ENCODE data around the gene SMARCA4. TPM values are rescaled to one million over a fixed set of nuclear protein-coding genes. Genes with fewer than 3 reads are reported as not detected.
A peak's percentile ranks its signal among the peaks of the same experiment; 100 is the strongest.
"Not testable (repeated sequence)": the region's sequence is repeated elsewhere in the genome, so short reads cannot be mapped to it uniquely, and the experiment has no call there.

SMARCA4 gene
- total and polyA plus RNA-seq, 3 donors from 2014 or later = 141 to 188 (median 180) TPM

DNA sequence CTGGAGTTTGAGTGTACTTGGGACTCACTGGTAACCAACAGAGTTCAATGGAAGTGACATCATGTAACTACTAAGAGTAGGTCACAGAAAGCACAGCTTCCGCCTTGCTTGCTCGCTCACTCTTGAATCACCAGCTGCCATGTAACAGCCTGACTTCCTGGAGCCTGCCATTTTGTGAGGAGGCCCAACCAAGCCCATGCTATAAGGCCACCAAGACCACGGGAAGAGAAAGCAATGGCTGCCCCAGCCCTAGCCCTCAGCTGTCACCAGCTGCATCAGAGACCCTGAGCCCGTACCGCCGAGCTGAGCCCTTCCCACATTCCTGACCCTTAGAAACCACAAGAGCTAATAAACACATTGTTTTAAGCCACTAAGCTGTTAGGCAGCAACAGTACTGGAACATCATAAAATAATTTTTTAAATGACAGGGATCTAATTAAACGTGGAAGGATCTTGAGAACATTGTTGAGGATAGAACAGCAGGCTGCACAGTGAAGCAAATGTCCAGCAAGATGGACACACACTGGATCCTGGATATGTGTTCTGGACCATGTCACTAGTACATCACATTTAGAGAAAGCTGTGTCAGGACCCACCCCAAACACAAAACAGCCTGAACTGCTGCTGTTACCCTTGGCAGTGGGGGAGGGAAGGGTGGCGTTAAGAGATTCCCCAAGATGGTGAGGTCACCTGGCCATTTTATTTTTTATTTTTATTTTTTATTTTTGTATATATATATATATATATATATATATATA, 106.7 kb downstream of the SMARCA4 start:
- no peaks in the 10 kb centered on the region for H3K27me3 ChIP-seq
- intact Hi-C loops (cut with DNase I; ENCODE audit: low total_unique reads) = no loop called here
- WGBS, 2 donors = 97 to 98% methylated on average over 8 of the region's 8 CpGs

DNA sequence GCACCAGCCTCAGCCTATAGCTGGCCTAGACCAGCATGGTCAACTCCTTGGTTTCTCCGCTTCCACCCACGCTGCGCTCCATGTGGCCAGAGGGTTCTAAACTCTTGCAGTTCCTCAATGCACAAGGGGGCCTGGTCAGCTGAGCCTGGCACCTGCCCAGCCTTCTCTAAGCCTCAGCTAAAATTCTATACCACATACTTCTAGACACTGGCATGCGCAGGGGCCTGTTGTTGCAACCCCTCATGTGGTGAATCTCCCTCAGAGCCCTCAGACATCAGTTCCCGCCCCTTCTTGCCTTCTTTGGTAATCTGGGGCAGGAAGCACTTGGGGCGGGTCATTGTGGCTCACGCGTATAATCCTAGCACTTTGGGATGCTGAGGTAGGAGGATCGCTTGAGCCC, 108.7 kb downstream of the SMARCA4 start:
- TF ChIP-seq CTCF (IDR thresholded peaks at IDR 0.05) = no peak
- TF ChIP-seq POLR2A (IDR thresholded peaks at IDR 0.05) = no peak
- Histone ChIP-seq H3K4me1 (no peaks in the 10 kb centered on the region), H3K9me3 (no peaks in the 10 kb centered on the region), H3K27ac (no peak overlapping the region), H3K4me3 (no peak overlapping the region), H3K36me3 (ENCODE audit: low read depth, missing control alignments) (no peaks in the 10 kb centered on the region), H3K27me3 (no peaks in the 10 kb centered on the region)
- 90 to 94% methylated on average over 9 of the region's 9 CpGs for WGBS, 2 donors
- DNase-seq = no peak
- intact Hi-C loops (cut with DNase I; ENCODE audit: low total_unique reads) = no loop called here

More for the DNA sequence above, 106.7 kb downstream of the SMARCA4 start:
- no peaks in the 10 kb centered on the region for H3K9me3 ChIP-seq
- DNase-seq = no peak
- no peaks in the 10 kb centered on the region for H3K36me3 ChIP-seq (ENCODE audit: low read depth, missing control alignments)
- H3K27ac ChIP-seq = no peak overlapping the region
- TF ChIP-seq POLR2A (IDR thresholded peaks at IDR 0.05) (no peak), CTCF (IDR thresholded peaks at IDR 0.05) (no peak)
- H3K4me3 ChIP-seq = no peak overlapping the region
- no peaks in the 10 kb centered on the region for H3K4me1 ChIP-seq

- DNase-seq = no peak
- no peak overlapping the region for H3K27ac ChIP-seq
- no peaks in the 10 kb centered on the region for H3K9me3 ChIP-seq
- WGBS, 2 donors = 93 to 95% methylated on average over 4 of the region's 4 CpGs
- no peaks in the 10 kb centered on the region for H3K4me1 ChIP-seq
- no peak overlapping the region for H3K4me3 ChIP-seq
- no peaks in the 10 kb centered on the region for H3K36me3 ChIP-seq (ENCODE audit: low read depth, missing control alignments)
- no peak for TF ChIP-seq POLR2A (IDR thresholded peaks at IDR 0.05)
- TF ChIP-seq CTCF (IDR thresholded peaks at IDR 0.05) = no peak
- intact Hi-C loops (cut with DNase I; ENCODE audit: low total_unique reads) = no loop called here
- H3K27me3 ChIP-seq = no peaks in the 10 kb centered on the region
These were observed 109.3 kb downstream of the SMARCA4 start for GRCh38 chr19:11070123-11070522.

DNA sequence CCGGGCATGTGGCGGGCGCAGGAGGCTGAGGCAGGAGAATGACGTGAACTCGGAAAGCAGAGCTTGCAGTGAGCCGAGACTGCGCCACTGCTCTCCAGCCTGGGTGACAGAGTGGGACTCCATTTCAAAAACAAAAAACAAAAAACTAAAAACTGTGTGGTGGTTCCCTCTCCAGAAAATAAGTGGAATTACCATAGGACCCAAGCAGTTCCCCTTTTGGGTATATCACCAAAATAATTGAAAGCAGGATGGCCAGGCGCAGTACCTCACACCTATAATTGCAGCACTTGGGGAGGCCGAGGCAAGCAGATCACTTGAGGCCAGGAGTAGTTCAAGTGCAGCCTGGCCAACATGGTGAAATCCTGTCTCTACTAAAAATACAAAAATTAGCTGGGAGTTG, 112.7 kb downstream of the SMARCA4 start:
- peaks cover 4% of the 10 kb centered on the region for H3K4me1 ChIP-seq
- TF ChIP-seq CTCF (IDR thresholded peaks at IDR 0.05) = no peak
- TF ChIP-seq POLR2A (IDR thresholded peaks at IDR 0.05) = no peak
- no peaks in the 10 kb centered on the region for H3K9me3 ChIP-seq
- 90 to 96% methylated on average over 9 of the region's 9 CpGs for WGBS, 2 donors
- no peak for DNase-seq
- H3K36me3 ChIP-seq (ENCODE audit: low read depth, missing control alignments) = no peaks in the 10 kb centered on the region
- no peaks in the 10 kb centered on the region for H3K27me3 ChIP-seq
- no peak overlapping the region for H3K4me3 ChIP-seq
- H3K27ac ChIP-seq = no peak overlapping the region
- intact Hi-C loops (cut with DNase I; ENCODE audit: low total_unique reads) = no loop called here

DNA sequence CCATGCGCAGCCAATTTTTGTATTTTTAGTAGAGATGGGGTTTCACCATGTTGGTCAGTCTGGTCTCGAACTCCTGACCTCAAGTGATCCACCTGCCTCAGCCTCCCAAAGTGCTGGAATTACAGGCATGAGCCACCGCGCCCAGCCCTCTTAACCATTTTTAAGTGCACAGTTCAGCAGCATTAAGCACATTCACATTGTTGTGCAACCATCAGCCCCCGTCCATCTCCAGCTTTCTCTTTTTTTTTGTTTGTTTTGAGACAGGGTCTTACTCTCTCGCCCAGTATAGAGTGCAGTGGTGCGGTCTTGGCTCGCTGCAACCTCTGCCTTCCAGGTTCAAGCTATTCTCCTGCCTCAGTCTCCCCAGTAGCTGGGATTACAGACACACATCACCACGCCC, 116.0 kb downstream of the SMARCA4 start:
- H3K27me3 ChIP-seq; DNase-seq; H3K36me3 ChIP-seq (ENCODE audit: low read depth, missing control alignments); H3K4me1 ChIP-seq; H3K4me3 ChIP-seq; H3K9me3 ChIP-seq; intact Hi-C loops (cut with DNase I; ENCODE audit: low total_unique reads): not testable (repeated sequence)
- peak overlapping the region in 1 of 2 donors; percentile 72 for H3K27ac ChIP-seq
- 90 to 92% methylated on average over 9 of the region's 9 CpGs for WGBS, 2 donors

All from testis (tissue), 3 donors.